Vagina (tissue), 2 donors: Measurements from ENCODE around the gene HOXD4.

Experiments used
- CTCF ChIP-seq, 3 experiments: fragments of 450-650 bp in 2 of 3; fragments of 200-600 bp in 1 of 3; sonication (generic) in 1 of 3; IDR thresholded peaks; one replicate each; pipeline ENCODE4 v1.5.1; 2017 to 2019; ENCODE audit warnings: antibody characterized with exemption in 3 of 3, mild to moderate bottlenecking in 2 of 3, moderate library complexity in 2 of 3
- POLR2AphosphoS5 ChIP-seq, 2 donors: sonication (generic); formaldehyde crosslinking; IDR thresholded peaks; one replicate each; pipeline ENCODE4 v1.9.0; 2017; ENCODE audit warnings: antibody characterized with exemption in 2 of 2, mild to moderate bottlenecking in 2 of 2, low read depth in 1 of 2; ENCODE audit not compliant: insufficient read depth in 1 of 2

GRCh38 chr2:176137252-176137580 is 14.1 kb upstream of the HOXD4 start:
- TF ChIP-seq CTCF (IDR thresholded peaks at IDR 0.05) = no peak
- TF ChIP-seq POLR2AphosphoS5 (IDR thresholded peaks at IDR 0.05; ENCODE audit: insufficient read depth in 1 of 2, low read depth in 1 of 2) = no peak
